ENCODE measurements around the gene MPZ.
"Not testable (repeated sequence)": the region's sequence is repeated elsewhere in the genome, so short reads cannot be mapped to it uniquely, and the experiment has no call there.

The MPZ gene

GRCh38 chr1:161309868-161310267 is at the start of gene MPZ:
Gene MPZ (minus strand): TSS chr1:161309968. CDS start chr1:161309905, 63 bp downstream.
- DNase-seq (ENCODE audit: low read depth): no peak

GRCh38 chr1:161359291-161359690 is 49.5 kb upstream of the MPZ start:
- DNase-seq (ENCODE audit: low read depth): no peak

- DNase-seq (ENCODE audit: low read depth): no peak
Observed at GRCh38 chr1:161357073-161357472, 47.3 kb upstream of the MPZ start.

- DNase-seq (ENCODE audit: low read depth): no peak
Observed at GRCh38 chr1:161351482-161351881, 41.7 kb upstream of the MPZ start.

GRCh38 chr1:161350671-161351070 is 40.9 kb upstream of the MPZ start:
- no peak for DNase-seq (ENCODE audit: low read depth)

- DNase-seq (ENCODE audit: low read depth): no peak
Observed at GRCh38 chr1:161342821-161343220, 33.1 kb upstream of the MPZ start.

GRCh38 chr1:161342177-161342576 is 32.4 kb upstream of the MPZ start:
- DNase-seq (ENCODE audit: low read depth): no peak

GRCh38 chr1:161335796-161336195 is 26.0 kb upstream of the MPZ start:
- DNase-seq (ENCODE audit: low read depth): no peak

- no peak for DNase-seq (ENCODE audit: low read depth)
Observed at GRCh38 chr1:161333166-161333565, 23.4 kb upstream of the MPZ start.

GRCh38 chr1:161330346-161330745 is 20.6 kb upstream of the MPZ start:
- DNase-seq (ENCODE audit: low read depth): no peak

- no peak for DNase-seq (ENCODE audit: low read depth)
Observed at GRCh38 chr1:161324020-161324419, 14.3 kb upstream of the MPZ start.

- DNase-seq (ENCODE audit: low read depth): not testable (repeated sequence)
Observed at GRCh38 chr1:161315841-161316674, 6.3 kb upstream of the MPZ start.

- peak; percentile 82 for DNase-seq (ENCODE audit: low read depth)
Observed at GRCh38 chr1:161314201-161314981, 4.6 kb upstream of the MPZ start, which contains the start of gene SDHC. Gene SDHC (plus strand): TSS chr1:161314381. CDS start chr1:161314406, 25 bp downstream.

GRCh38 chr1:161313554-161314200 is 3.9 kb upstream of the MPZ start:
- DNase-seq (ENCODE audit: low read depth): no peak

- DNase-seq (ENCODE audit: low read depth): no peak
Observed at GRCh38 chr1:161311595-161312181, 1.9 kb upstream of the MPZ start.

GRCh38 chr1:161307892-161308638 is 1.7 kb downstream of the MPZ start:
- DNase-seq (ENCODE audit: low read depth): no peak

- no peak for DNase-seq (ENCODE audit: low read depth)
Observed at GRCh38 chr1:161307230-161307768, 2.5 kb downstream of the MPZ start.

- peak; percentile 78 for DNase-seq (ENCODE audit: low read depth)
Observed at GRCh38 chr1:161305867-161306519, 3.8 kb downstream of the MPZ start.

- no peak for DNase-seq (ENCODE audit: low read depth)
Observed at GRCh38 chr1:161304927-161305866, 4.6 kb downstream of the MPZ start.

All from stimulated activated CD4-positive, alpha-beta T cell treated with anti-CD3 and anti-CD28 coated beads, Interleukin-2, amount 100 ng/mL, for 4 hours (primary cell).